Epithelial cell of esophagus (primary cell): ENCODE results near the gene ADAM12.
A peak's percentile ranks its signal among the peaks of the same experiment; 100 is the strongest.

Experiments
- DNase-seq: peaks from one replicate; pipeline ENCODE4 v3.0.0; 2010; ENCODE audit warnings: low read depth
- H3K4me3 ChIP-seq: 2 replicates; pipeline ENCODE4 v1.5.1; 2011; ENCODE audit warnings: mild to moderate bottlenecking, low read length, control low read depth
- CTCF ChIP-seq: IDR thresholded peaks from 2 replicates; pipeline ENCODE4 v1.5.1; 2011; ENCODE audit warnings: low read depth, mild to moderate bottlenecking, low read length, control low read depth, inconsistent platforms; ENCODE audit not compliant: insufficient read depth; ENCODE audit errors: missing control alignments

Gene ADAM12

GRCh38 chr10:126124668-126125349, 263.5 kb downstream of the ADAM12 start:
- no peak for DNase-seq
- no peak for TF ChIP-seq CTCF
- H3K4me3 ChIP-seq: no peak overlapping the region

- no peak for TF ChIP-seq CTCF
- H3K4me3 ChIP-seq: no peak overlapping the region
Measured at GRCh38 chr10:126124046-126124445, 264.2 kb downstream of the ADAM12 start.

GRCh38 chr10:126123466-126123865, 264.8 kb downstream of the ADAM12 start:
- no peak for DNase-seq
- no peak for TF ChIP-seq CTCF

More at GRCh38 chr10:126124046-126124445, 264.2 kb downstream of the ADAM12 start:
- no peak for DNase-seq

GRCh38 chr10:126122881-126123280, 265.4 kb downstream of the ADAM12 start:
- TF ChIP-seq CTCF: no peak
- no peak overlapping the region for H3K4me3 ChIP-seq
- DNase-seq: no peak

More at GRCh38 chr10:126123466-126123865, 264.8 kb downstream of the ADAM12 start:
- no peak overlapping the region for H3K4me3 ChIP-seq

- peak; percentile 44 for DNase-seq
- TF ChIP-seq CTCF: no peak
- H3K4me3 ChIP-seq: no peak overlapping the region
Measured at GRCh38 chr10:126119599-126119998, 268.7 kb downstream of the ADAM12 start.

- TF ChIP-seq CTCF: no peak
- no peak for DNase-seq
- H3K4me3 ChIP-seq: no peak overlapping the region
Measured at GRCh38 chr10:126118476-126118875, 269.8 kb downstream of the ADAM12 start.

- DNase-seq: no peak
- H3K4me3 ChIP-seq: no peak overlapping the region
- TF ChIP-seq CTCF: no peak
Measured at GRCh38 chr10:126117196-126117595, 271.1 kb downstream of the ADAM12 start.
